ENCODE results near the gene PLEKHG5.
"Not testable (repeated sequence)": the region's sequence is repeated elsewhere in the genome, so short reads cannot be mapped to it uniquely, and the experiment has no call there.

The PLEKHG5 gene

GRCh38 chr1:6496365-6496721, 4.9 kb upstream of the PLEKHG5 start:
- DNase-seq: no peak

GRCh38 chr1:6495540-6496364, 4.3 kb upstream of the PLEKHG5 start:
- DNase-seq: no peak

GRCh38 chr1:6495041-6495441, 3.6 kb upstream of the PLEKHG5 start:
- no peak for DNase-seq

GRCh38 chr1:6494627-6495026, 3.2 kb upstream of the PLEKHG5 start:
- no peak for DNase-seq

- DNase-seq: not testable (repeated sequence)
These were observed 2.4 kb upstream of the PLEKHG5 start for GRCh38 chr1:6493834-6494223.

- no peak for DNase-seq
These were observed 499 bp upstream of the PLEKHG5 start for GRCh38 chr1:6491966-6492365.

- DNase-seq: no peak
These were observed 402 bp downstream of the PLEKHG5 start for GRCh38 chr1:6491081-6491449.

- DNase-seq: peak; percentile 75
These were observed 1.0 kb downstream of the PLEKHG5 start for GRCh38 chr1:6490181-6491080.

GRCh38 chr1:6489799-6490180, 1.7 kb downstream of the PLEKHG5 start:
- peak; percentile 72 for DNase-seq

- DNase-seq: no peak
These were observed 2.1 kb downstream of the PLEKHG5 start for GRCh38 chr1:6489383-6489765.

- DNase-seq: peak; percentile 26
These were observed 2.7 kb downstream of the PLEKHG5 start for GRCh38 chr1:6488602-6489382.

GRCh38 chr1:6487804-6488484, 3.5 kb downstream of the PLEKHG5 start:
- no peak for DNase-seq

GRCh38 chr1:6486433-6487011, 4.9 kb downstream of the PLEKHG5 start:
- DNase-seq: peak; percentile 84

GRCh38 chr1:6485168-6486101, 6.0 kb downstream of the PLEKHG5 start:
- DNase-seq: no peak

GRCh38 chr1:6484826-6485167, 6.7 kb downstream of the PLEKHG5 start:
- DNase-seq: no peak

- DNase-seq: no peak
These were observed 7.7 kb downstream of the PLEKHG5 start for GRCh38 chr1:6483761-6484117.

GRCh38 chr1:6483017-6483760, 8.3 kb downstream of the PLEKHG5 start:
- no peak for DNase-seq

GRCh38 chr1:6481820-6482219, 9.6 kb downstream of the PLEKHG5 start:
- DNase-seq: no peak

GRCh38 chr1:6477039-6477820, 14.2 kb downstream of the PLEKHG5 start:
- DNase-seq: no peak

- DNase-seq: no peak
These were observed 15.0 kb downstream of the PLEKHG5 start for GRCh38 chr1:6476483-6476882.

All from fibroblast of skin of back (primary cell).